Epithelial cell of esophagus (primary cell): ENCODE measurements around the gene ZNF367.

ENCODE experiments used
- DNase-seq: peaks from one replicate; pipeline ENCODE4 v3.0.0; 2010; ENCODE audit warnings: low read depth
- H3K4me3 ChIP-seq: 2 replicates; pipeline ENCODE4 v1.5.1; 2011; ENCODE audit warnings: mild to moderate bottlenecking, low read length, control low read depth
- TF ChIP-seq, protein P1 (sequence below): IDR thresholded peaks from 2 replicates; pipeline ENCODE4 v1.5.1; 2011; ENCODE audit warnings: low read depth, mild to moderate bottlenecking, low read length, control low read depth, inconsistent platforms; ENCODE audit not compliant: insufficient read depth; ENCODE audit errors: missing control alignments

The ZNF367 gene

DNA sequence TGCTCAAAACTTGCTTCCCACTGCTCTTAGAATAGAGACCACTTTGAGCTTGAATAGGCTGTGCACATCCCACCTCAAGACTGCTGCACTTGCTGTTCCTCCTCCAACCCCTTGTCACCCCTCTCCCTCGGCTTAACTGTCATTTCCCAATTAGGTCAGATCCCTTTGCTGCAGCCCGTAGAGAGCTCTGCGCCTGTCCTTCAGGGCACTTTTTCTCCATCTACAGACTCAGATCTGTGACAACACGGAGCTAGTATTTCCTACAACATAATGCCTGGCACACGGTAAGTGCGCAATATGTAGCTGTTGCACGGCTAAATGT is 31.3 kb upstream of the ZNF367 start:
- TF ChIP-seq, protein P1, sequence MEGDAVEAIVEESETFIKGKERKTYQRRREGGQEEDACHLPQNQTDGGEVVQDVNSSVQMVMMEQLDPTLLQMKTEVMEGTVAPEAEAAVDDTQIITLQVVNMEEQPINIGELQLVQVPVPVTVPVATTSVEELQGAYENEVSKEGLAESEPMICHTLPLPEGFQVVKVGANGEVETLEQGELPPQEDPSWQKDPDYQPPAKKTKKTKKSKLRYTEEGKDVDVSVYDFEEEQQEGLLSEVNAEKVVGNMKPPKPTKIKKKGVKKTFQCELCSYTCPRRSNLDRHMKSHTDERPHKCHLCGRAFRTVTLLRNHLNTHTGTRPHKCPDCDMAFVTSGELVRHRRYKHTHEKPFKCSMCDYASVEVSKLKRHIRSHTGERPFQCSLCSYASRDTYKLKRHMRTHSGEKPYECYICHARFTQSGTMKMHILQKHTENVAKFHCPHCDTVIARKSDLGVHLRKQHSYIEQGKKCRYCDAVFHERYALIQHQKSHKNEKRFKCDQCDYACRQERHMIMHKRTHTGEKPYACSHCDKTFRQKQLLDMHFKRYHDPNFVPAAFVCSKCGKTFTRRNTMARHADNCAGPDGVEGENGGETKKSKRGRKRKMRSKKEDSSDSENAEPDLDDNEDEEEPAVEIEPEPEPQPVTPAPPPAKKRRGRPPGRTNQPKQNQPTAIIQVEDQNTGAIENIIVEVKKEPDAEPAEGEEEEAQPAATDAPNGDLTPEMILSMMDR = no peak
- DNase-seq = no peak
- peak overlapping the region; percentile 55 for H3K4me3 ChIP-seq

DNA sequence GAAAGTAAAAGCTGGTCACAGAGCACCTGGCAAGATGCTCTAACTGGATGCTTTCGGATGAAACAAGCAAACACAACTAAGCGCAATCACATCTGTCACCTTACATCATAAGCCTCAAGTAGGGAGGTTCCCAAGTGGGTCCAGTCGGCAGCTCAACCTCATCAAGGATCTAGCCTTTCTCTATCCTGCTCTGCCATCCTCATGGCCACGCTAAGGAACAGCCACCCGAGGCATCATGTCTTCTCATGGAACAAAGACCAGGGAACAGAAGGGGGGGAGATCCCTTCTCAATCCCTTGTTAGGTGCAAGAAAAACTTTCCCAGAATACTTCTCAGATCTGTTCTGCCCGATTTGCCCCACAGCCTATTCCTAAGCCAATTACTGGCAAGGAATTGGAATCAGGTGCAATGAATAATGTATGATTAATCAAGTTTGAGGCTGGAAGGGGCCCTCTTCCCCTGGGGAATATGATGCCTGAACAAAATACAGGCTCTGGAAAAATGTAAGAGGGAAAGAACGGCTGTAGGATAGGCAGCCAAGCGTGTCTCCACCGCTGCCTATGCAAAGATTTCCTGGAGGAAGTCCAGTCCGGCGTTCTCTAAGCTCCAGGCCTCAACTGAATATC is 30.5 kb upstream of the ZNF367 start:
- TF ChIP-seq, protein P1 = no peak
- DNase-seq = no peak
- H3K4me3 ChIP-seq = no peak overlapping the region

DNA sequence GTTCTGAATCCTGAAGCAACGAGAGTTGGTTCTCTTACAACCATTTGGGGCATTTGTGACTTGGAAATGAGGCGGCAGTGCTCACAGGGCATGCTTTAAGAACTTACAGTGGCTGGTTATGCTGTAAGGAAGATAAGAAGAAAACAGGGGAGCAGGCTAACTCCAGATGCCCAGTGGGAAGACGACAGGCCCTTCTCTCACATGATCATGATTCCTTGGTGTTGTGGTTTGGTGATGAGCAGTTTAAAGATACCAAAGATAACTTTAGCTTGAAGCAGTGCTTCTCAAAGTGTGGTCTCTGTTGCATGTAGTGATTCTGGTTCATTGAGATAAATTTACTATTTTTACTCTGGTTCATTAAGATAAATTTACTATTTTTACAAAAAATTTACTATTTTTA is 29.2 kb upstream of the ZNF367 start:
- no peak overlapping the region for H3K4me3 ChIP-seq
- no peak for DNase-seq
- TF ChIP-seq, protein P1 = no peak

DNA sequence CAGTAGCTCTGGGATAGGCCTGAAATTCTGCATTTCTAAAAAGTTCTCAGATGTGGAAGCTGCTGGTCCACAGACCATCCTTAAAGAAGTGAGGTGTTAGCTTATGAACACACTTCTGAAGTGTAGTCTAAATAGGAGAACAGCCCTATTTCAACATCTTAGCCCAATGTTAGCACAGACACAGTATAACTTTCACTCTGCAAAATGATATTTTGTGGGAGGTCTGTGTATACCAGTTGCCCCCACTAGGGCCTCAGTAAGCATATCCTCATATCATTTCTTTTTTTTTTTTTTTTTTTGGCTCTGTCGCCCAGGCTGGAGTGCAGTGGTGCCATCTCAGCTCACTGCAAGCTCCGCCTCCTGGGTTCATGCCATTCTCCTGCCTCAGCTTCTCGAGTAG is 24.3 kb upstream of the ZNF367 start:
- TF ChIP-seq, protein P1 = no peak
- no peak for DNase-seq
- no peak overlapping the region for H3K4me3 ChIP-seq

DNA sequence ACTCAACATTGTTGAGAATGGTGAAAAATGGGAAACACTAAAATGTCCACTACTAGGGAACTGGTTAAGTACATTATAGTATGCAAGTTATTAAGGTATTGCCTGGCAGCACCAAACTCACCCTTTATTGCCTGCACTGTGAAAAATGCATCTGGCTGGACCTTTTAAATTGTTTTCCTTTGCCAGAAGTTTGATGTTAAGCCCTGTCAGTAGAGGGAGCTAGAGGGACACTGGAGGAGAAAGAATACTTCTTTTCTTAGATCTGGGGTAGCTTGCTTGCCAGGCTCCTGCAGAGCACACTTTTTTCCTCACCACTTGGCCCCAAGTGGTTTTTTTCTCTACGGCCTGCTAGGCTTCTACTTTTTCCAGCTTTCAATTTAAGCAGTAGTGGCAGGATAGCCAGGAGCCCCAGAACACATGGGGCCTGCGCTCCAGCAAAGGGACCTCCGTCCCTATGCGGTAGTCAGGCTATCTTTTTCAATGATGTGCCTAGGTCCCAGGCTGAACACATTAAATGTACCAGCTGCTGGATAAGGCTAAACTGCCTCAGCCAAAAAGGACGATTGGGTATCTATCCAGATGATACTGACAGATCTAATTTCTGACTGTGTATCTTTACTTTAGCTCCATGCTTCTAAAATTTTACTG is 23.8 kb upstream of the ZNF367 start:
- no peak overlapping the region for H3K4me3 ChIP-seq
- TF ChIP-seq, protein P1 = peak; percentile 66
- DNase-seq = peak; percentile 60

DNA sequence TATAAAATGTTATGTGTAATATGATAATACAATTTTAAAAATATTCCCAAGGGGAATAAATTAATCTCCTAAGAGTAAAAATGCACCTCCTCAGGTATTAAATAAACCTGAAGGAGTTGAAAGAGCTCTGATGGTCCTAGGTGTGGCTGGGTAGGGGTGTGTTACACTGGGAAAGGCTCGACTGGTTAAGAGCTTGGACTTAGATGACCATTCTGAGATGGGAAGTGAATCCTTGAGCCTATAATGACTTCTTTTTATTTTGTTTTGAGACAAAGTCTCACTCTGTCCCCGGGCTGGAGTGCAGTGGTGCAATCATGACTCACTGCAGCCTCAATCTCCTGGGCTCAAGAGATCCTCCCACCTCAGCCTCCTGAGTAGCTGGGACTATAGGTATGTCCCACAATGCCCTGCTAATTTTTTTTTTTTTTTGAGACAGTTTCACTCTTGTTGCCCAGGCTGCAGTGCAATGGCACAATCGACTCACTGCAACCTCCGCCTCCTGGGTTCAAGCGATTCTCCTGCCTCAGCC is 22.6 kb upstream of the ZNF367 start:
- H3K4me3 ChIP-seq = no peak overlapping the region
- TF ChIP-seq, protein P1 = no peak
- DNase-seq = no peak

DNA sequence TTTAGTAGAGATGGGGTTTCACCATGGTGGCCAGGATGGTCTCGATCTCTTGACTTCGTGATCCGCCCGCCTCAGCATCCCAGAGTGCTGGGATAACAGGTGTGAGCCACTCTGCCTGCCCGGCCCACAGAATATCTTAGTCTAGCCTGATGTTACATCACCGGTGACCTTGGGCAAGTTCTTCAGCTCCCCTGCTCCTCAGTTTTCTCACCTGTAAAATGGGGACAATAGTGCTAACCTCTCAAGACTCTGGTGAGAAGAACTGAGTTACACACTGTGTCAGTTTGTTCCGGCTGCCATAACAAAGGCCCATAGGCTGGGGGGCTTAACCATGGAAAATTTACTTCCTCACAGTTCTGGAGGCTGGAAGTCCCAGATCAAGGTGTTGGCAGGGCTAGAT is 19.3 kb upstream of the ZNF367 start:
- TF ChIP-seq, protein P1 = no peak
- no peak overlapping the region for H3K4me3 ChIP-seq
- no peak for DNase-seq
